GM18520 (cell line): Measurements from ENCODE around the gene DUS1L.

Experiments
- ATAC-seq: cut with Tn5 transposase; IDR thresholded peaks from one replicate; pipeline ENCODE4 v1.9.1; 2021; ENCODE audit not compliant: unreplicated experiment

DUS1L gene

GRCh38 chr17:82077617-82078358 lies 12.2 kb upstream of the DUS1L start:
- ATAC-seq = no peak

- ATAC-seq = no peak
Measured at GRCh38 chr17:82076785-82077591, 11.4 kb upstream of the DUS1L start.

GRCh38 chr17:82076018-82076784 lies 10.6 kb upstream of the DUS1L start:
- ATAC-seq = no peak

- no peak for ATAC-seq
Measured at GRCh38 chr17:82073446-82073845, 7.8 kb upstream of the DUS1L start.

GRCh38 chr17:82072827-82073226 lies 7.2 kb upstream of the DUS1L start:
- ATAC-seq = no peak

- no peak for ATAC-seq
Measured at GRCh38 chr17:82070611-82071010, 5.0 kb upstream of the DUS1L start.

GRCh38 chr17:82065193-82065637 lies 389 bp downstream of the DUS1L start:
- no peak for ATAC-seq

GRCh38 chr17:82064433-82065192 lies 991 bp downstream of the DUS1L start:
- ATAC-seq = no peak

- ATAC-seq = no peak
Measured at GRCh38 chr17:82063424-82064415, 1.9 kb downstream of the DUS1L start.

- ATAC-seq = no peak
Measured at GRCh38 chr17:82062984-82063368, 2.6 kb downstream of the DUS1L start.

GRCh38 chr17:82062076-82062983 lies 3.3 kb downstream of the DUS1L start:
- ATAC-seq = no peak

GRCh38 chr17:82061047-82061925 lies 4.3 kb downstream of the DUS1L start:
- ATAC-seq = no peak

GRCh38 chr17:82060614-82061013 lies 5.0 kb downstream of the DUS1L start:
- ATAC-seq = no peak

GRCh38 chr17:82060001-82060380 lies 5.6 kb downstream of the DUS1L start:
- ATAC-seq = no peak

- ATAC-seq = no peak
Measured at GRCh38 chr17:82059272-82060000, 6.2 kb downstream of the DUS1L start.

GRCh38 chr17:82058855-82059249 lies 6.8 kb downstream of the DUS1L start:
- no peak for ATAC-seq

GRCh38 chr17:82058230-82058854 lies 7.3 kb downstream of the DUS1L start:
- no peak for ATAC-seq
